Medulla oblongata (tissue), 1 donor: ENCODE results near the gene UBE2J2.

ENCODE experiments used
- DNase-seq: peaks from one replicate; pipeline ENCODE4 v3.0.0-alpha.2; 2015; ENCODE audit errors: extremely low spot score

UBE2J2 gene

GRCh38 chr1:1213345-1214265 lies 60.0 kb downstream of the UBE2J2 start, which contains the start of gene TNFRSF4:
TNFRSF4 (minus strand) TSS chr1:1214153; CDS start chr1:1214127, 26 bp downstream.
- no peak for DNase-seq

- DNase-seq, result no peak
These were observed 60.8 kb downstream of the UBE2J2 start for GRCh38 chr1:1212780-1213344.

GRCh38 chr1:1211541-1212441 lies 61.9 kb downstream of the UBE2J2 start:
- DNase-seq, result no peak

DNA sequence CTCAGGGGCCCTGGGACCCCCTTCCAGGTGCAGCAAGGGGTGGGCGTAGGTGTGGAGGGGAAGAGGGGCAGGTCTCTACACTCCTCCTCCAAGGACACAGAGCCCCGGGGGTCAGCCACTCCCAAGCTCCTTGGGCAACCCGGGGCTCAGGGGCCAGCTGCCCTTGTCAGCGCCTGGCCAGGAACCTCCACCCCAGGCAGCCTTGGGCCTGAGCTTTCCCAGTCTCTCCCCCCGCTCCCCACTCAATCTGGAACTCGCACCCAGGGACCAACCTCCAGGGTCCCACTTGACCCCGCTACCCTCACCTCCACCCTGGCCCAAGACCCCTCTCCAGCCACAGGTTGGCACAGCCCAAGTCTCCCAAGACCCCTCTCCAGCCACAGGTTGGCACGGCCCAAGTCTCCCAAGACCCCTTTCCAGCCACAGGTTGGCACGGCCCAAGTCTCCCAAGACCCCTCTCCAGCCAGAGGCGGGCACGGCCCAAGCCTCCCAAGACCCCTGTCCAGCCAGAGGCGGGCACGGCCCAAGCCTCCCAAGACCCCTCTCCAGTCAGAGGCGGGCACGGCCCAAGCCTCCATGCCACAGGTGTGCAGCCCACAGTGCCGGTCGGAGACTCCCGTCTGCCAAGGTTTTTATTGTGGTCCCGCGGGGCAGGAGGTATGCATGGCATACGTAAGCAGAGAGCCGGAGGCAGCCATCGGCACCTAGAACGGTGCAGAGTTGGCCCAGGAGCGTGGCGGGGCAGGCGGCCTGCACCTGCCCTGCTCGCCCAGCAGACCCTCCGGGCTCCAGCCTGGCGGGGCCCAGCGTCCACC lies 62.7 kb downstream of the UBE2J2 start:
- DNase-seq, result no peak

- no peak for DNase-seq
These were observed 64.8 kb downstream of the UBE2J2 start for GRCh38 chr1:1208713-1209433.

- DNase-seq, result no peak
These were observed 66.1 kb downstream of the UBE2J2 start for GRCh38 chr1:1207571-1207892.

GRCh38 chr1:1206966-1207531 lies 66.6 kb downstream of the UBE2J2 start:
- DNase-seq, result no peak

DNA sequence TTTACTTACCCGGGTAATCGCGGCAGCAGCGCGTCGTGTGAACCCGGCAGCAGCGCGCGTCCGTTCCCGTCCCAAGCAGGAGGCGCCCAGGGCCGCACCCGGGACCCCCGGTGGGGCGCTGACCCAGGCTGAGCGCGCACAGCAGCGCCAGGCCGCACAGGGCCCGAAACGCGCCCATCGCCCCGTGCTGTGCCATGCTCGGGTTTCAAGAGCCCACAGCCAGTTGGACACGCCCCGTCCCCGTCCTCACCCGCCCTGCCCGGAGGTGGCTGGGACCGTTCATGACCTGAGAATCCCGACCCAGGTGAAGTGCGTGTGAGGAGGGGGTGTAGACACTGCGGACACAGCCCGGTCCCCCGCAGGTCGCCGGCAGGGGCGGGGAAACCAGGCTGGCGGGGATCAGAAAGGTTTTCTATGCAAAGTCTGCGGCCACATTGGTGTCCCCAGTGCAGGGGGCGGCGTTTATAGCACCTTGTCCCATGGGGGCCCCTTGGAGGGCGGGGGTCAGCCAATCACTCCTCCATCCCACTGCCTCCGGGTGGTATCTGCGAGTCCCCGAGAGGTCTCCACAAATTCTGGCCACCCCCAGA lies 67.2 kb downstream of the UBE2J2 start, which contains the start of gene TNFRSF18:
TSS of gene TNFRSF18 (minus strand) at position 217 of the 590 bp plus-strand sequence. CDS start at position 196, 21 bp downstream.
- no peak for DNase-seq

DNA sequence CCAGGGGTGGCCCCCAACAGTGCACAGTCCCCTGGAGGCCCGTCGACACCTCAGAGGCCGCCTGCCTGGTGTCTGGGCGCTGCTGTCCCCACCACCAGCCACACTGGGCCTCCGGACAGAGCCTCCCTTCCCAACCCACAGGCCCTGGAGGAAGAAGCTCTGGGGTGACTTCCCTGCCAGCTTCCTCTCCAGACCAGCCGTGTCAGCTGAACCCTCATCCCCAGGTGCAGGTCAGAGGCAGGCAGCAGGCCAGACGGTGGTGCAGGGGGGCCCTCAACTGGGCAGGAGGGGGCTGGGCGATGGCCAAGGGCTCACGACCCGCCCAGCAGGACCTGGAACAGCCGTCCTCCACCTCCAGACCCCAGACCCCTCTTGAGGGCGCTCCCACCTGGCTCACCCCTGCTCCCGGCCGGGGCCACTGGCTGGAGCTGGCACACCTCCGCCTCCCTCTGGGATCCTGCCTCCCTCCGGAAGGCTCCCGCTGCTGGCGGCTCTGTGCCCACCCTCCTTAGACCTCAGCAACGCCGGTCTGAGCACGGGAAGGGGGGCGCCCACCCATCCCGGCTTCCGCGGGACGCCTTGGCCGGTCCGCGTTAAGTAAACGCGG lies 67.8 kb downstream of the UBE2J2 start:
- no peak for DNase-seq

GRCh38 chr1:1204998-1205768 lies 68.5 kb downstream of the UBE2J2 start:
- no peak for DNase-seq

DNA sequence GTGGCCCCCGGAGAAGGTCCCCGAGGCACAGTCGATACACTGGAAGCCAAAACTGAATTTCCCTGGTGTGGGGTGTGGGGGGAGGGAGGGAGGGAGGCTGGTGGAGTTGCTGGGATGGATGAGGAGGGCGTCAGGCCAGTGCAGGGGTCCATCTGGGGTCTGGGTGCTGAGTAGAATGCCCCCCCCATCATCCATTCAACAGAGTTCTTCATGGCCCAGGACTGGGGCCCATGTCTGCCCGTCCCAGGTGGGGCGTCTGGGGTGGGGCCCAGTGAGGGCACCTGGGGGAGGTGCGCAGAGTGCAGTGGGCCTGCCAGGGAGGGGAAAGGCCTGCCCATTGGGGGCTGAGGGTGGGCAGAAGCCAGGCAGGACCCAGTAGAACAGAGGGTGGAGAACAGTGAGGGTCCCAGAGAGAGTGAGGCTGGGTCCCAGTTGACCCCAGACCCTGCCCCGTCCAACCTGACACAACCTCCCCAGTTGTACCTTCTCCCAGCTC lies 69.2 kb downstream of the UBE2J2 start:
- DNase-seq, result no peak
